Activated CD4-positive, alpha-beta memory T cell treated with anti-CD3 and anti-CD28 coated beads for 36 hours (primary cell): ENCODE data around the gene FERMT2. TPM values are rescaled to one million over a fixed set of nuclear protein-coding genes. Genes with fewer than 3 reads are reported as not detected.

Source experiments
- CTCF ChIA-PET: fragments of 350-600 bp; sonication (Branson Sonifier 250); formaldehyde crosslinking; loops from one replicate; lab custom pipeline; 2021; ENCODE audit warnings: antibody characterized with exemption, inconsistent platforms; lab: Charles Lee
- POLR2A ChIA-PET: fragments of 350-600 bp; sonication (Branson Sonifier 250); formaldehyde crosslinking; loops from one replicate; lab custom pipeline; 2021; ENCODE audit warnings: antibody characterized with exemption; lab: Charles Lee
- DNase-seq: peaks from one replicate; pipeline ENCODE4 v3.0.0-alpha.2; 2020
- H3K27ac Mint-ChIP-seq: one replicate; pipeline ENCODE4 v1.8.0; 2021; ENCODE audit warnings: mixed read lengths
- H3K27me3 Mint-ChIP-seq: one replicate; pipeline ENCODE4 v1.8.0; 2021; ENCODE audit warnings: mixed read lengths
- H3K36me3 Mint-ChIP-seq: one replicate; pipeline ENCODE4 v1.8.0; 2021; ENCODE audit warnings: mixed read lengths
- H3K4me1 Mint-ChIP-seq: one replicate; pipeline ENCODE4 v1.8.0; 2021; ENCODE audit warnings: low read depth, mixed read lengths
- H3K4me3 Mint-ChIP-seq: one replicate; pipeline ENCODE4 v1.8.0; 2021; ENCODE audit warnings: mild to moderate bottlenecking, mixed read lengths
- H3K9me3 Mint-ChIP-seq: one replicate; pipeline ENCODE4 v1.8.0; 2021; ENCODE audit warnings: mixed read lengths
- intact Hi-C: fragments of 100-400 bp; cut with micrococcal nuclease; formaldehyde crosslinking; loops from one replicate; pipeline ENCODE4 v1.15.1; 2023
- total RNA-seq, 2 experiments: library from RNA; stranded (reverse); gene quantifications; one replicate each; pipeline ENCODE4 v1.2.3, GENCODE V29; 2021

FERMT2 gene
- total RNA-seq, 2 experiments from 2014 or later, result 3.8 to 5.3 TPM

GRCh38 chr14:52852810-52853521 lies 97.9 kb downstream of the FERMT2 start:
- no peaks in the 10 kb centered on the region for H3K9me3 Mint-ChIP-seq
- POLR2A ChIA-PET, result no interaction called here
- H3K4me1 Mint-ChIP-seq, result no peaks in the 10 kb centered on the region
- CTCF ChIA-PET, result no interaction called here
- H3K27ac Mint-ChIP-seq, result no peak overlapping the region
- no peaks in the 10 kb centered on the region for H3K36me3 Mint-ChIP-seq
- H3K27me3 Mint-ChIP-seq, result no peaks in the 10 kb centered on the region
- H3K4me3 Mint-ChIP-seq, result no peak overlapping the region
- DNase-seq, result no peak
- intact Hi-C loops, result no loop called here

GRCh38 chr14:52850451-52850909 lies 100.4 kb downstream of the FERMT2 start:
- no peak for DNase-seq
- Mint-ChIP-seq H3K36me3 (no peaks in the 10 kb centered on the region), H3K27me3 (no peaks in the 10 kb centered on the region), H3K4me1 (no peaks in the 10 kb centered on the region), H3K4me3 (no peak overlapping the region), H3K27ac (no peak overlapping the region), H3K9me3 (no peaks in the 10 kb centered on the region)
- CTCF ChIA-PET, result no interaction called here
- POLR2A ChIA-PET, result no interaction called here
- intact Hi-C loops, result no loop called here

- no peaks in the 10 kb centered on the region for H3K36me3 Mint-ChIP-seq
- no peaks in the 10 kb centered on the region for H3K27me3 Mint-ChIP-seq
- intact Hi-C loops, result no loop called here
- CTCF ChIA-PET, result no interaction called here
- POLR2A ChIA-PET, result no interaction called here
- DNase-seq, result no peak
- no peak overlapping the region for H3K4me3 Mint-ChIP-seq
- no peaks in the 10 kb centered on the region for H3K9me3 Mint-ChIP-seq
- H3K27ac Mint-ChIP-seq, result no peak overlapping the region
- H3K4me1 Mint-ChIP-seq, result no peaks in the 10 kb centered on the region
These were observed 102.2 kb downstream of the FERMT2 start for GRCh38 chr14:52848626-52849025.

GRCh38 chr14:52846591-52846990 lies 104.3 kb downstream of the FERMT2 start:
- Mint-ChIP-seq H3K27ac (no peak overlapping the region), H3K36me3 (no peaks in the 10 kb centered on the region), H3K4me1 (no peaks in the 10 kb centered on the region), H3K4me3 (no peak overlapping the region), H3K9me3 (no peaks in the 10 kb centered on the region), H3K27me3 (no peaks in the 10 kb centered on the region)
- DNase-seq, result no peak
- CTCF ChIA-PET, result interaction anchor here (1.2 kb wide), 1 partner anchor 449 kb away, joined by 3 read pairs; no protein-coding TSS in a partner anchor
- POLR2A ChIA-PET, result no interaction called here
- intact Hi-C loops, result no loop called here

GRCh38 chr14:52845081-52845480 lies 105.8 kb downstream of the FERMT2 start:
- no peak overlapping the region for H3K4me3 Mint-ChIP-seq
- POLR2A ChIA-PET, result no interaction called here
- intact Hi-C loops, result no loop called here
- H3K9me3 Mint-ChIP-seq, result no peaks in the 10 kb centered on the region
- no peaks in the 10 kb centered on the region for H3K36me3 Mint-ChIP-seq
- CTCF ChIA-PET, result no interaction called here
- no peaks in the 10 kb centered on the region for H3K4me1 Mint-ChIP-seq
- no peak overlapping the region for H3K27ac Mint-ChIP-seq
- no peak for DNase-seq
- no peaks in the 10 kb centered on the region for H3K27me3 Mint-ChIP-seq

GRCh38 chr14:52844262-52845060 lies 106.4 kb downstream of the FERMT2 start:
- no peak for DNase-seq
- H3K4me1 Mint-ChIP-seq, result no peaks in the 10 kb centered on the region
- ChIA-PET POLR2A (no interaction called here), CTCF (interaction anchor here (1.3 kb wide), 1 partner anchor 117 kb away, joined by 3 read pairs; no protein-coding TSS in a partner anchor)
- no peaks in the 10 kb centered on the region for H3K9me3 Mint-ChIP-seq
- H3K27me3 Mint-ChIP-seq, result no peaks in the 10 kb centered on the region
- intact Hi-C loops, result no loop called here
- no peaks in the 10 kb centered on the region for H3K36me3 Mint-ChIP-seq
- no peak overlapping the region for H3K27ac Mint-ChIP-seq
- no peak overlapping the region for H3K4me3 Mint-ChIP-seq

- H3K36me3 Mint-ChIP-seq, result no peaks in the 10 kb centered on the region
- CTCF ChIA-PET, result interaction anchor here (1.1 kb wide), 1 partner anchor 120 kb away, joined by 3 read pairs; no protein-coding TSS in a partner anchor
- intact Hi-C loops, result no loop called here
- DNase-seq, result no peak
- no peaks in the 10 kb centered on the region for H3K9me3 Mint-ChIP-seq
- no peaks in the 10 kb centered on the region for H3K4me1 Mint-ChIP-seq
- no peak overlapping the region for H3K27ac Mint-ChIP-seq
- no peaks in the 10 kb centered on the region for H3K27me3 Mint-ChIP-seq
- POLR2A ChIA-PET, result no interaction called here
- no peak overlapping the region for H3K4me3 Mint-ChIP-seq
These were observed 110.0 kb downstream of the FERMT2 start for GRCh38 chr14:52840877-52841276.

GRCh38 chr14:52837451-52837850 lies 113.4 kb downstream of the FERMT2 start:
- H3K9me3 Mint-ChIP-seq, result no peaks in the 10 kb centered on the region
- intact Hi-C loops, result no loop called here
- ChIA-PET POLR2A (no interaction called here), CTCF (no interaction called here)
- no peaks in the 10 kb centered on the region for H3K4me1 Mint-ChIP-seq
- H3K4me3 Mint-ChIP-seq, result no peak overlapping the region
- H3K27ac Mint-ChIP-seq, result no peak overlapping the region
- H3K27me3 Mint-ChIP-seq, result peaks cover 2% of the 10 kb centered on the region
- H3K36me3 Mint-ChIP-seq, result no peaks in the 10 kb centered on the region
- no peak for DNase-seq

GRCh38 chr14:52836063-52836462 lies 114.8 kb downstream of the FERMT2 start:
- Mint-ChIP-seq H3K4me3 (no peak overlapping the region), H3K27me3 (peaks cover 2% of the 10 kb centered on the region), H3K4me1 (no peaks in the 10 kb centered on the region), H3K36me3 (no peaks in the 10 kb centered on the region), H3K9me3 (no peaks in the 10 kb centered on the region), H3K27ac (no peak overlapping the region)
- intact Hi-C loops, result no loop called here
- ChIA-PET CTCF (no interaction called here), POLR2A (no interaction called here)
- no peak for DNase-seq

- intact Hi-C loops, result no loop called here
These were observed 115.5 kb downstream of the FERMT2 start for GRCh38 chr14:52835122-52835903.

GRCh38 chr14:52834440-52834842 lies 116.4 kb downstream of the FERMT2 start:
- CTCF ChIA-PET, result interaction anchor here (0.7 to 1.8 kb wide), 2 partner anchors 9 to 462 kb away, joined by 3 to 9 read pairs; no protein-coding TSS in a partner anchor
- Mint-ChIP-seq H3K4me1 (no peaks in the 10 kb centered on the region), H3K27me3 (peaks cover 4% of the 10 kb centered on the region), H3K4me3 (no peak overlapping the region), H3K9me3 (no peaks in the 10 kb centered on the region), H3K27ac (no peak overlapping the region), H3K36me3 (no peaks in the 10 kb centered on the region)
- intact Hi-C loops, result no loop called here
- POLR2A ChIA-PET, result interaction anchor here (0.5 kb wide), 1 partner anchor 35 kb away, joined by 3 read pairs; no protein-coding TSS in a partner anchor
- no peak for DNase-seq

More at GRCh38 chr14:52835122-52835903, 115.5 kb downstream of the FERMT2 start:
- H3K36me3 Mint-ChIP-seq, result no peaks in the 10 kb centered on the region
- peaks cover 4% of the 10 kb centered on the region for H3K27me3 Mint-ChIP-seq
- no peaks in the 10 kb centered on the region for H3K4me1 Mint-ChIP-seq
- ChIA-PET POLR2A (no interaction called here), CTCF (interaction anchor here (1.8 kb wide), 1 partner anchor 10 kb away, joined by 9 read pairs; no protein-coding TSS in a partner anchor)
- no peaks in the 10 kb centered on the region for H3K9me3 Mint-ChIP-seq
- H3K4me3 Mint-ChIP-seq, result no peak overlapping the region
- no peak for DNase-seq
- no peak overlapping the region for H3K27ac Mint-ChIP-seq

GRCh38 chr14:52833891-52834290 lies 117.0 kb downstream of the FERMT2 start:
- POLR2A ChIA-PET, result no interaction called here
- intact Hi-C loops, result no loop called here
- DNase-seq, result no peak
- H3K9me3 Mint-ChIP-seq, result no peaks in the 10 kb centered on the region
- CTCF ChIA-PET, result interaction anchor here (0.6 to 1.8 kb wide), 3 partner anchors 9 to 472 kb away, joined by 3 to 9 read pairs (median 3); no protein-coding TSS in a partner anchor
- no peak overlapping the region for H3K27ac Mint-ChIP-seq
- no peak overlapping the region for H3K4me3 Mint-ChIP-seq
- H3K27me3 Mint-ChIP-seq, result peaks cover 4% of the 10 kb centered on the region
- no peaks in the 10 kb centered on the region for H3K4me1 Mint-ChIP-seq
- no peaks in the 10 kb centered on the region for H3K36me3 Mint-ChIP-seq
